HCT116 (cell line): Measurements from ENCODE around the gene EYA2. TPM values are rescaled to one million over a fixed set of nuclear protein-coding genes. Genes with fewer than 3 reads are reported as not detected.

ENCODE experiments used
- ATAC-seq: fragments of 200-7000 bp; cut with Tn5 transposase; 2 replicates; pipeline ENCODE4 v1.9.1; 2020; ENCODE audit warnings: mild to moderate bottlenecking, moderate library complexity
- BruUV-seq: library from RNA; stranded (reverse); fragments of 400-500 nt; replicated peaks from 2 replicates; lab custom pipeline; 2021; lab: Mats Ljungman, UMichigan
- CTCF ChIA-PET: fragments of 300-600 bp; sonication (Branson Sonifier 250); formaldehyde crosslinking; loops from one replicate; lab custom pipeline; 2021; ENCODE audit warnings: antibody characterized with exemption; lab: Charles Lee
- POLR2A ChIA-PET: fragments of 300-600, 350-600 bp; sonication (Branson Sonifier 250); formaldehyde crosslinking; loops from one replicate; lab custom pipeline; 2021; ENCODE audit warnings: antibody characterized with exemption; lab: Charles Lee
- RAD21 ChIA-PET, 2 experiments: fragments of 300-600 bp; sonication (Branson Sonifier 250); formaldehyde crosslinking; loops; one replicate each; lab custom pipeline; 2023; ENCODE audit warnings: low total read pairs in 2 of 2; ENCODE audit not compliant: uncharacterized antibody in 2 of 2, unreplicated experiment in 2 of 2, low non-redundant PET in 1 of 2; lab: Charles Lee
- DNase-seq: peaks from one replicate; pipeline ENCODE4 v3.0.0-alpha.2; 2010; ENCODE audit warnings: low read depth, low spot score
- H2AFZ ChIP-seq: fragments of 200-600 bp; shearing (Covaris generic), sonication (generic); 2 replicates; pipeline ENCODE4 v1.6.1; 2017; ENCODE audit warnings: low read depth, mixed run types, mixed read lengths, antibody characterized with exemption, low read length; ENCODE audit not compliant: poor library complexity, severe bottlenecking
- H3K27ac ChIP-seq: 2 replicates; pipeline ENCODE4 v1.5.1; 2012; ENCODE audit warnings: low read depth, low read length
- H3K27me3 ChIP-seq: fragments of 200-600 bp; sonication (generic); 2 replicates; pipeline ENCODE4 v1.6.1; 2016; ENCODE audit warnings: mixed run types, low read length, mixed read lengths; ENCODE audit not compliant: insufficient read depth
- H3K36me3 ChIP-seq, 2 experiments: fragments of 200-500 bp in 1 of 2; fragments of 200-600 bp in 1 of 2; sonication (Bioruptor generic) in 1 of 2; sonication (generic) in 1 of 2; 2 replicates each; pipeline versions ENCODE4 v1.5.1 to v1.6.1; 2014 to 2016; ENCODE audit warnings: low read length in 2 of 2, inconsistent platforms in 1 of 2, mixed read lengths in 1 of 2, mixed run types in 1 of 2; ENCODE audit not compliant: insufficient read depth in 2 of 2, control insufficient read depth in 1 of 2
- H3K4me1 ChIP-seq, 2 experiments: fragments of 200-600 bp in 1 of 2; sonication (generic) in 1 of 2; 2 replicates each; pipeline versions ENCODE4 v1.5.1 to v1.6.1; 2012 to 2017; ENCODE audit warnings: low read length in 2 of 2, inconsistent platforms in 1 of 2, mild to moderate bottlenecking in 1 of 2, mixed read lengths in 1 of 2, mixed run types in 1 of 2, moderate library complexity in 1 of 2; ENCODE audit not compliant: insufficient read depth in 2 of 2, control insufficient read depth in 1 of 2
- H3K4me2 ChIP-seq: fragments of 200-600 bp; sonication (generic); 2 replicates; pipeline ENCODE4 v1.6.1; 2017; ENCODE audit warnings: mixed run types, low read length, mixed read lengths
- H3K4me3 ChIP-seq, 2 experiments: fragments of 200-600 bp in 1 of 2; sonication (generic) in 1 of 2; replicated peaks in 1 of 2; 2 replicates each; pipeline ENCODE4 v1.5.1; 2011 to 2016; ENCODE audit warnings: low read length in 2 of 2, control low read depth in 1 of 2, low read depth in 1 of 2, mild to moderate bottlenecking in 1 of 2, mixed read lengths in 1 of 2, mixed run types in 1 of 2
- H3K79me2 ChIP-seq: fragments of 200-600 bp; sonication (generic); 2 replicates; pipeline ENCODE4 v1.6.1; 2017; ENCODE audit warnings: mild to moderate bottlenecking, mixed run types, low read length, moderate library complexity, mixed read lengths; ENCODE audit not compliant: insufficient read depth
- H3K9ac ChIP-seq: fragments of 200-600 bp; sonication (generic); 2 replicates; pipeline ENCODE4 v1.6.1; 2016; ENCODE audit warnings: low read length, mixed read lengths
- H3K9me2 ChIP-seq: fragments of 200-600 bp; sonication (generic), shearing (Covaris generic); 2 replicates; pipeline ENCODE4 v1.6.1; 2017; ENCODE audit warnings: mixed run types, mild to moderate bottlenecking, moderate library complexity; ENCODE audit not compliant: insufficient read depth
- H3K9me3 ChIP-seq, 2 experiments: fragments of 200-500 bp in 1 of 2; fragments of 200-600 bp in 1 of 2; sonication (Bioruptor generic) in 1 of 2; sonication (generic) in 1 of 2; 2 replicates each; pipeline ENCODE4 v1.6.1; 2014 to 2017; ENCODE audit warnings: low read length in 2 of 2, mixed read lengths in 2 of 2, inconsistent platforms in 1 of 2, low read depth in 1 of 2, mild to moderate bottlenecking in 1 of 2, mixed run types in 1 of 2, moderate library complexity in 1 of 2; ENCODE audit not compliant: control insufficient read depth in 1 of 2, insufficient read depth in 1 of 2
- H4K20me1 ChIP-seq: fragments of 200-600 bp; sonication (generic), shearing (Covaris generic); 2 replicates; pipeline ENCODE4 v1.6.1; 2017; ENCODE audit warnings: mixed run types, mild to moderate bottlenecking, moderate library complexity; ENCODE audit not compliant: insufficient read depth
- ATF3 ChIP-seq: IDR thresholded peaks from 2 replicates; pipeline ENCODE4 v1.6.1; 2012
- CBX3 ChIP-seq: IDR thresholded peaks from 2 replicates; pipeline ENCODE4 v1.6.1; 2012; ENCODE audit warnings: low read depth
- CTCF ChIP-seq, 3 experiments: fragments of 200-600 bp in 1 of 3; sonication (generic) in 1 of 3; IDR thresholded peaks in 2 of 3; conservative IDR thresholded peaks in 1 of 3; 2 replicates each; pipeline ENCODE4 v1.5.1; 2012 to 2017; ENCODE audit warnings: low read depth in 2 of 3, low read length in 2 of 3, antibody characterized with exemption in 1 of 3, borderline replicate concordance in 1 of 3, control low read depth in 1 of 3, mild to moderate bottlenecking in 1 of 3, mixed read lengths in 1 of 3, mixed run types in 1 of 3, moderate library complexity in 1 of 3; ENCODE audit not compliant: insufficient read depth in 1 of 3
- EGR1 ChIP-seq: IDR thresholded peaks from 2 replicates; pipeline ENCODE4 v1.6.1; 2012; ENCODE audit warnings: low read depth
- ELF1 ChIP-seq: IDR thresholded peaks from 2 replicates; pipeline ENCODE4 v1.6.1; 2012; ENCODE audit warnings: low read depth, borderline replicate concordance
- EZH2 ChIP-seq: fragments of 200-600 bp; sonication (generic); IDR thresholded peaks from 2 replicates; pipeline ENCODE4 v1.6.1; 2017; ENCODE audit warnings: antibody characterized with exemption, mixed run types
- EZH2phosphoT487 ChIP-seq: fragments of 200-600 bp; IDR thresholded peaks from 2 replicates; pipeline ENCODE4 v1.6.1; 2018; ENCODE audit warnings: antibody characterized with exemption, borderline replicate concordance
- FOSL1 ChIP-seq: IDR thresholded peaks from 2 replicates; pipeline ENCODE4 v1.6.1; 2012; ENCODE audit warnings: low read depth
- JUND ChIP-seq: IDR thresholded peaks from 2 replicates; pipeline ENCODE4 v1.6.1; 2012
- MAX ChIP-seq: IDR thresholded peaks from 2 replicates; pipeline ENCODE4 v1.6.1; 2012
- POLR2A ChIP-seq: IDR thresholded peaks from 2 replicates; pipeline ENCODE4 v1.7.0; 2011; ENCODE audit warnings: borderline replicate concordance; ENCODE audit not compliant: insufficient read depth, insufficient read length; ENCODE audit errors: extremely low read depth
- POLR2AphosphoS5 ChIP-seq: IDR thresholded peaks from 2 replicates; pipeline ENCODE4 v1.6.1; 2011; ENCODE audit warnings: mild to moderate bottlenecking, low read depth, low read length, moderate library complexity
- REST ChIP-seq: IDR thresholded peaks from 2 replicates; pipeline ENCODE4 v1.6.1; 2012; ENCODE audit warnings: low read depth
- SIN3A ChIP-seq: IDR thresholded peaks from 2 replicates; pipeline ENCODE4 v1.6.1; 2012; ENCODE audit warnings: low read depth
- SRF ChIP-seq: IDR thresholded peaks from 2 replicates; pipeline ENCODE4 v1.6.1; 2012; ENCODE audit warnings: low read depth
- TCF7L2 ChIP-seq: IDR thresholded peaks from 2 replicates; pipeline ENCODE4 v1.7.0; 2011; ENCODE audit warnings: borderline replicate concordance, inconsistent platforms; ENCODE audit not compliant: insufficient read depth, insufficient read length; ENCODE audit errors: extremely low read depth
- YY1 ChIP-seq: IDR thresholded peaks from 2 replicates; pipeline ENCODE4 v1.6.1; 2011; ENCODE audit warnings: low read length, low read depth, moderate library complexity, mild to moderate bottlenecking; ENCODE audit not compliant: insufficient replicate concordance; ENCODE audit errors: extremely low read depth
- ZBTB33 ChIP-seq: IDR thresholded peaks from 2 replicates; pipeline ENCODE4 v1.6.1; 2011; ENCODE audit warnings: mild to moderate bottlenecking, low read length, moderate library complexity; ENCODE audit not compliant: insufficient replicate concordance; ENCODE audit errors: extremely low read depth
- ZFX ChIP-seq: fragments of 450-650 bp; IDR thresholded peaks from 2 replicates; pipeline ENCODE4 v1.6.1; 2017
- intact Hi-C: fragments of 100-400 bp; cut with micrococcal nuclease; formaldehyde crosslinking; loops from 2 replicates; pipeline ENCODE4 v1.10.0; 2022
- total RNA-seq: library from RNA; stranded (reverse); gene quantifications from one replicate; pipeline ENCODE4 v1.2.1, GENCODE V29; 2021; ENCODE audit not compliant: unreplicated experiment

The EYA2 gene
- total RNA-seq, 1 experiment from 2014 or later = not detected

- no peak overlapping the region for H3K4me3 ChIP-seq
- no peaks in the 10 kb centered on the region for H3K27me3 ChIP-seq
- H3K9ac ChIP-seq = no peak overlapping the region
- H2AFZ ChIP-seq = no peak overlapping the region
- H3K36me3 ChIP-seq = no peaks in the 10 kb centered on the region
- no peaks in the 10 kb centered on the region for H3K79me2 ChIP-seq
- H3K4me1 ChIP-seq = peaks cover 3 to 13% of the 10 kb centered on the region in 2 experiments; a peak in 2 of 4 replicates
- H3K27ac ChIP-seq = no peak overlapping the region
- no TSS peak for BruUV-seq
- CTCF ChIA-PET = no interaction called here
- no peak for TF ChIP-seq SRF
- TF ChIP-seq CTCF (IDR thresholded peaks at IDR 0.05 in 2 of 3, conservative IDR thresholded peaks at IDR 0.05 in 1 of 3; ENCODE audit: borderline replicate concordance in 1 of 3, insufficient read depth in 1 of 3, low read depth in 2 of 3, low read length in 2 of 3) = no peak
- no peak for TF ChIP-seq EZH2
- no peak for TF ChIP-seq MAX
- no peak for TF ChIP-seq YY1
- no peak for TF ChIP-seq ZBTB33
- no peak for TF ChIP-seq ELF1
- TF ChIP-seq ZFX = no peak
- no peak for TF ChIP-seq POLR2A
- TF ChIP-seq EZH2phosphoT487 = no peak
- TF ChIP-seq FOSL1 = no peak
- no peak for TF ChIP-seq EGR1
- TF ChIP-seq SIN3A = no peak
- no peak for TF ChIP-seq TCF7L2
- TF ChIP-seq REST = no peak
- TF ChIP-seq POLR2AphosphoS5 = no peak
- no peak for TF ChIP-seq CBX3
- no peak for TF ChIP-seq ATF3
- no peak for TF ChIP-seq JUND
- H4K20me1 ChIP-seq = no peaks in the 10 kb centered on the region
- intact Hi-C loops = no loop called here
- no peak overlapping the region for H3K4me2 ChIP-seq
- RAD21 ChIA-PET = no interaction called here
- DNase-seq (no peak), ATAC-seq (no peak)
- H3K9me3 ChIP-seq = no peaks in the 10 kb centered on the region
- POLR2A ChIA-PET = no interaction called here
- H3K9me2 ChIP-seq = no peaks in the 10 kb centered on the region
Measured at GRCh38 chr20:46963196-46963529, 68.5 kb downstream of the EYA2 start.
